ENCODE results near the gene TRPM8.

DNA sequence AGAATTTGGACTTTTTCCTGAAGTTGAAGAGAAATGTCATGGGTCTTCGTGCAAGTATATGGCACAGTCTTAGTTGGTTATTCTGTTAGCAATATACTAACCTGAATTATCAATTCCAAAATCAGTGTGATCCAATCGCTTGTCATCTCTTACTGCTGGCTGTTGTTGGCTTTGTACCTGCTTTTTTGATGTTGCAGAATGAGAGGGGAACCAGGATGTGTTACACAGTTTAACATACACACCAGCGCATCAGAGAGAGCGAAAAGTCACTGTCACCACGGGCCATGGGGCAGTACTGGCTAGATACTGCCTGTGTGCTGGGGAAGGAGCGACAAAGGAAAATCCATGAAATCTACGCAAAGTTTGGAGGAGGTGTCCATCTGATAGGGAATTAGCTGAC is 74.0 kb downstream of the TRPM8 start:
- TF ChIP-seq, protein P1, sequence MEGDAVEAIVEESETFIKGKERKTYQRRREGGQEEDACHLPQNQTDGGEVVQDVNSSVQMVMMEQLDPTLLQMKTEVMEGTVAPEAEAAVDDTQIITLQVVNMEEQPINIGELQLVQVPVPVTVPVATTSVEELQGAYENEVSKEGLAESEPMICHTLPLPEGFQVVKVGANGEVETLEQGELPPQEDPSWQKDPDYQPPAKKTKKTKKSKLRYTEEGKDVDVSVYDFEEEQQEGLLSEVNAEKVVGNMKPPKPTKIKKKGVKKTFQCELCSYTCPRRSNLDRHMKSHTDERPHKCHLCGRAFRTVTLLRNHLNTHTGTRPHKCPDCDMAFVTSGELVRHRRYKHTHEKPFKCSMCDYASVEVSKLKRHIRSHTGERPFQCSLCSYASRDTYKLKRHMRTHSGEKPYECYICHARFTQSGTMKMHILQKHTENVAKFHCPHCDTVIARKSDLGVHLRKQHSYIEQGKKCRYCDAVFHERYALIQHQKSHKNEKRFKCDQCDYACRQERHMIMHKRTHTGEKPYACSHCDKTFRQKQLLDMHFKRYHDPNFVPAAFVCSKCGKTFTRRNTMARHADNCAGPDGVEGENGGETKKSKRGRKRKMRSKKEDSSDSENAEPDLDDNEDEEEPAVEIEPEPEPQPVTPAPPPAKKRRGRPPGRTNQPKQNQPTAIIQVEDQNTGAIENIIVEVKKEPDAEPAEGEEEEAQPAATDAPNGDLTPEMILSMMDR (IDR thresholded peaks at IDR 0.05) = no peak
- TF ChIP-seq EP300 (IDR thresholded peaks at IDR 0.05) = no peak
- no peak for TF ChIP-seq POLR2A (IDR thresholded peaks at IDR 0.05)
- no peak for TF ChIP-seq POLR2AphosphoS5 (IDR thresholded peaks at IDR 0.05)

Data from sigmoid colon (tissue), 4 donors.